Uterus (tissue), 2 donors: ENCODE measurements around the gene LRBA.

Experiments used
- CTCF ChIP-seq, 4 experiments: fragments of 200-600 bp in 2 of 4; fragments of 450-650 bp in 2 of 4; sonication (generic) in 2 of 4; IDR thresholded peaks; one replicate each; pipeline ENCODE4 v1.5.1; 2016 to 2019; ENCODE audit warnings: antibody characterized with exemption in 4 of 4, mild to moderate bottlenecking in 2 of 4, moderate library complexity in 1 of 4
- POLR2A ChIP-seq, 2 donors: fragments of 450-650 bp; IDR thresholded peaks; one replicate each; pipeline ENCODE4 v1.6.1; 2016; ENCODE audit warnings: antibody characterized with exemption in 2 of 2, mild to moderate bottlenecking in 1 of 2, moderate library complexity in 1 of 2

- TF ChIP-seq POLR2A (IDR thresholded peaks at IDR 0.05) (no peak), CTCF (IDR thresholded peaks at IDR 0.05) (no peak)
These were observed 335.9 kb downstream of the LRBA start for GRCh38 chr4:150679018-150679764.
